CD4-positive, alpha-beta memory T cell (primary cell): ENCODE data around the gene CBLN3. TPM values are rescaled to one million over a fixed set of nuclear protein-coding genes. Genes with fewer than 3 reads are reported as not detected.

Source experiments
- CTCF ChIA-PET: fragments of 350-600 bp; sonication (Branson Sonifier 250); formaldehyde crosslinking; loops from one replicate; lab custom pipeline; 2021; ENCODE audit warnings: inconsistent platforms; ENCODE audit not compliant: partially characterized antibody; lab: Charles Lee
- POLR2A ChIA-PET: fragments of 350-600 bp; sonication (Branson Sonifier 250); formaldehyde crosslinking; loops from one replicate; lab custom pipeline; 2021; ENCODE audit not compliant: partially characterized antibody; lab: Charles Lee
- DNase-seq, 5 donors: peaks; one replicate each; pipeline versions ENCODE4 v3.0.0 to v3.0.0-alpha.2; 2020 to 2022; ENCODE audit warnings: mixed read lengths in 1 of 5
- H3K27ac ChIP-seq: one replicate; pipeline ENCODE4 v1.7.0; 2013; ENCODE audit warnings: low read depth, low read length
- H3K27me3 ChIP-seq: 2 replicates; pipeline ENCODE4 v1.7.0; 2013; ENCODE audit warnings: mild to moderate bottlenecking, low read length, moderate library complexity; ENCODE audit not compliant: insufficient read depth
- H3K36me3 ChIP-seq: 2 replicates; pipeline ENCODE4 v1.7.0; 2013; ENCODE audit warnings: mild to moderate bottlenecking, low read length, moderate library complexity; ENCODE audit not compliant: insufficient read depth
- H3K4me1 ChIP-seq: 2 replicates; pipeline ENCODE4 v1.7.0; 2013; ENCODE audit warnings: mild to moderate bottlenecking, low read length, moderate library complexity; ENCODE audit not compliant: insufficient read depth
- H3K4me3 ChIP-seq, 2 donors: one replicate each; pipeline ENCODE4 v1.7.0; 2013; ENCODE audit warnings: low read length in 2 of 2, mild to moderate bottlenecking in 1 of 2
- H3K9me3 ChIP-seq, 2 donors: one replicate each; pipeline ENCODE4 v1.7.0; 2013; ENCODE audit warnings: low read length in 2 of 2, control low read depth in 1 of 2; ENCODE audit not compliant: control insufficient read depth in 1 of 2
- H3K27ac Mint-ChIP-seq, 7 donors: one replicate each; pipeline ENCODE4 v1.8.0; 2020 to 2021; ENCODE audit warnings: mixed read lengths in 7 of 7, mild to moderate bottlenecking in 6 of 7, inconsistent platforms in 3 of 7, moderate library complexity in 3 of 7
- H3K27me3 Mint-ChIP-seq, 2 donors: one replicate each; pipeline ENCODE4 v1.8.0; 2020 to 2021; ENCODE audit warnings: mixed read lengths in 2 of 2
- H3K36me3 Mint-ChIP-seq, 2 donors: one replicate each; pipeline ENCODE4 v1.8.0; 2020 to 2021; ENCODE audit warnings: mixed read lengths in 2 of 2, inconsistent platforms in 1 of 2, mild to moderate bottlenecking in 1 of 2
- H3K4me1 Mint-ChIP-seq, 4 donors: one replicate each; pipeline ENCODE4 v1.8.0; 2020 to 2021; ENCODE audit warnings: mixed read lengths in 4 of 4, mild to moderate bottlenecking in 1 of 4
- H3K4me3 Mint-ChIP-seq, 8 donors: one replicate each; pipeline ENCODE4 v1.8.0; 2020 to 2021; ENCODE audit warnings: mixed read lengths in 8 of 8, mild to moderate bottlenecking in 7 of 8, moderate library complexity in 6 of 8, inconsistent platforms in 3 of 8
- H3K9me3 Mint-ChIP-seq, 8 donors: one replicate each; pipeline ENCODE4 v1.8.0; 2020 to 2021; ENCODE audit warnings: mixed read lengths in 8 of 8, mild to moderate bottlenecking in 5 of 8, inconsistent platforms in 3 of 8, moderate library complexity in 1 of 8
- intact Hi-C: fragments of 100-400 bp; cut with micrococcal nuclease; formaldehyde crosslinking; loops from one replicate; pipeline ENCODE4 v1.15.1; 2023
- polyA plus RNA-seq, 2 donors: library from polyadenylated mRNA; unstranded; fragments of 300-500 nt; fragmentation: Illumina TruSeq; gene quantifications; one replicate each; pipeline ENCODE4 v1.2.3, GENCODE V29; 2021
- total RNA-seq, 2 experiments: library from RNA; stranded (reverse); gene quantifications; one replicate each; pipeline ENCODE4 v1.2.3, GENCODE V29; 2021

Gene CBLN3
- total and polyA plus RNA-seq, 4 experiments from 2014 or later, result 0.41 to 6.1 (median 3.8) TPM; not detected in 1

DNA sequence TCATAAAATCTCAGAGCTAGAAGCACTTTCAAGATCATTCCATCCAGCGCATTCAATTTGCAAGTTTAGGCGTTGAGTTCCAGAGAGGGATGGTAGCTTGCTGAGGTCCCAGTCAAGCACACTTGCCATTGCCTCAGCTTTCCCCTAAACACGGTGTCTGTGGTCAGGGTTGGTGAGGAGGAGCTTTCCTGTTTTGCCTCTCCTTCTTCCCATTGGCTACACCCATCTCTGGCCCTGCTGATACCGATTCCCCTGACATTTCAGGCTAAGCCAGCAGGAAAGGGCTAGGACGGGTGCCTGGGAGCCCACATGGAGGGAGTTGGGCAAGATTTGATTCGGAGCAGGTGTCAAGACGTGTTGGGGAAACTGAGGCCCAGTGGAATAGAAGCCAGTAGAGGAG is 52.3 kb downstream of the CBLN3 start:
- DNase-seq, result no peak
- H3K9me3 ChIP-seq, result no peaks in the 10 kb centered on the region
- intact Hi-C loops, result no loop called here
- Mint-ChIP-seq H3K36me3 (no peaks in the 10 kb centered on the region), H3K27me3 (peaks cover 0 to 8% of the 10 kb centered on the region in 2 donors), H3K4me1 (no peaks in the 10 kb centered on the region), H3K27ac (no peak overlapping the region), H3K9me3 (no peaks in the 10 kb centered on the region), H3K4me3 (no peak overlapping the region)
- H3K36me3 ChIP-seq, result no peaks in the 10 kb centered on the region
- no peak overlapping the region for H3K27ac ChIP-seq
- POLR2A ChIA-PET, result no interaction called here
- no peaks in the 10 kb centered on the region for H3K27me3 ChIP-seq
- CTCF ChIA-PET, result no interaction called here
- H3K4me1 ChIP-seq, result no peaks in the 10 kb centered on the region
- no peak overlapping the region for H3K4me3 ChIP-seq

Other genes with a start within 250 kb of the CBLN3 start
- 10 to 100 TPM; 22.4 to 30.2 TPM for gene IPO4, start 240.9 kb downstream of the CBLN3 start, total RNA-seq
- 10 to 100 TPM; 19.8 to 20.2 TPM for gene IPO4, start 240.9 kb downstream of the CBLN3 start, polyA plus RNA-seq
- 10 to 100 TPM; 24.1 to 26.3 TPM for gene TM9SF1, start 234.2 kb downstream of the CBLN3 start, total RNA-seq
- gene TM9SF1, start 234.2 kb downstream of the CBLN3 start, polyA plus RNA-seq, result 10 to 100 TPM; 38.4 to 40.6 TPM
- 1 to 10 TPM; 1.2 to 1.9 TPM for gene TSSK4, start 224.0 kb downstream of the CBLN3 start, total RNA-seq
- 1 to 10 TPM in 1 of 2 donors, under 1 TPM in 1; 0.47 to 1.3 TPM for gene TSSK4, start 224.0 kb downstream of the CBLN3 start, polyA plus RNA-seq
- gene CHMP4A, start 216.2 kb downstream of the CBLN3 start, total RNA-seq, result 100 to 1,000 TPM in 1 of 2 experiments, 10 to 100 TPM in 1; 99.3 to 101 TPM
- 100 to 1,000 TPM; 164 to 194 TPM for gene CHMP4A, start 216.2 kb downstream of the CBLN3 start, polyA plus RNA-seq
- gene MDP1, start 213.6 kb downstream of the CBLN3 start, total RNA-seq, result 10 to 100 TPM; 12.5 to 15.3 TPM
- gene MDP1, start 213.6 kb downstream of the CBLN3 start, polyA plus RNA-seq, result 10 to 100 TPM; 27.3 to 28.1 TPM
- 100 to 1,000 TPM; 116 to 127 TPM for gene NEDD8, start 197.3 kb downstream of the CBLN3 start, total RNA-seq
- gene NEDD8, start 197.3 kb downstream of the CBLN3 start, polyA plus RNA-seq, result 100 to 1,000 TPM; 351 to 425 TPM
- gene GMPR2, start 196.7 kb downstream of the CBLN3 start, total RNA-seq, result 10 to 100 TPM; 91.0 to 95.8 TPM
- gene GMPR2, start 196.7 kb downstream of the CBLN3 start, polyA plus RNA-seq, result 100 to 1,000 TPM; 103 to 116 TPM
- gene TINF2, start 187.0 kb downstream of the CBLN3 start, total RNA-seq, result 100 to 1,000 TPM; 131 to 132 TPM
- 100 to 1,000 TPM; 151 to 169 TPM for gene TINF2, start 187.0 kb downstream of the CBLN3 start, polyA plus RNA-seq
- gene TGM1, start 166.5 kb downstream of the CBLN3 start, total RNA-seq, result 10 to 100 TPM; 11.0 to 16.1 TPM
- under 1 TPM; 0.11 to 0.12 TPM for gene TGM1, start 166.5 kb downstream of the CBLN3 start, polyA plus RNA-seq
- gene RABGGTA, start 158.1 kb downstream of the CBLN3 start, total RNA-seq, result 10 to 100 TPM; 55.6 to 62.5 TPM
- 10 to 100 TPM; 22.9 to 32.5 TPM for gene RABGGTA, start 158.1 kb downstream of the CBLN3 start, polyA plus RNA-seq
- gene DHRS1, start 129.9 kb downstream of the CBLN3 start, total RNA-seq, result 10 to 100 TPM; 37.6 to 38.6 TPM
- 10 to 100 TPM; 31.4 to 32.9 TPM for gene DHRS1, start 129.9 kb downstream of the CBLN3 start, polyA plus RNA-seq
- 10 to 100 TPM; 23.1 to 28.1 TPM for gene NOP9, start 129.8 kb downstream of the CBLN3 start, total RNA-seq
- 1 to 10 TPM in 1 of 2 donors, under 1 TPM in 1; 0.83 to 1.6 TPM for gene NOP9, start 129.8 kb downstream of the CBLN3 start, polyA plus RNA-seq
- gene CIDEB, start 121.7 kb downstream of the CBLN3 start, total RNA-seq, result 10 to 100 TPM; 22.3 to 26.0 TPM
- 10 to 100 TPM; 17.2 to 24.3 TPM for gene CIDEB, start 121.7 kb downstream of the CBLN3 start, polyA plus RNA-seq
- 10 to 100 TPM; 18.0 to 18.8 TPM for gene LTB4R2, start 119.5 kb downstream of the CBLN3 start, total RNA-seq
- 1 to 10 TPM; 2.3 to 3.2 TPM for gene LTB4R2, start 119.5 kb downstream of the CBLN3 start, polyA plus RNA-seq
- 10 to 100 TPM; 19.5 to 20.0 TPM for gene LTB4R, start 118.2 kb downstream of the CBLN3 start, total RNA-seq
- 10 to 100 TPM in 1 of 2 donors, 1 to 10 TPM in 1; 9.6 to 10.6 TPM for gene LTB4R, start 118.2 kb downstream of the CBLN3 start, polyA plus RNA-seq
- gene ADCY4, start 94.6 kb downstream of the CBLN3 start, total RNA-seq, result 1 to 10 TPM; 7.1 to 8.1 TPM
- gene ADCY4, start 94.6 kb downstream of the CBLN3 start, polyA plus RNA-seq, result under 1 TPM; 0.48 to 0.62 TPM
- gene RIPK3, start 89.7 kb downstream of the CBLN3 start, total RNA-seq, result 10 to 100 TPM; 63.0 to 63.5 TPM
- 10 to 100 TPM in 1 of 2 donors, 1 to 10 TPM in 1; 6.2 to 16.7 TPM for gene RIPK3, start 89.7 kb downstream of the CBLN3 start, polyA plus RNA-seq
- gene NFATC4, start 61.5 kb downstream of the CBLN3 start, total RNA-seq, result not detected
- gene NFATC4, start 61.5 kb downstream of the CBLN3 start, polyA plus RNA-seq, result not detected
- under 1 TPM in 1 of 2 experiments, not detected in 1; 0.32 TPM for gene NYNRIN, start 30.7 kb downstream of the CBLN3 start, total RNA-seq
- gene NYNRIN, start 30.7 kb downstream of the CBLN3 start, polyA plus RNA-seq, result under 1 TPM in 1 of 2 donors, not detected in 1; 0.02 TPM
- gene KHNYN, start 286 bp upstream of the CBLN3 start, total RNA-seq, result 100 to 1,000 TPM; 137 to 142 TPM
- gene KHNYN, start 286 bp upstream of the CBLN3 start, polyA plus RNA-seq, result 10 to 100 TPM; 11.6 to 21.4 TPM
- gene SDR39U1, start 13.1 kb upstream of the CBLN3 start, total RNA-seq, result 100 to 1,000 TPM; 102 to 109 TPM
- gene SDR39U1, start 13.1 kb upstream of the CBLN3 start, polyA plus RNA-seq, result 10 to 100 TPM; 43.2 to 56.8 TPM
- not detected for gene CMA1, start 78.6 kb upstream of the CBLN3 start, total RNA-seq
- gene CMA1, start 78.6 kb upstream of the CBLN3 start, polyA plus RNA-seq, result not detected
- gene CTSG, start 146.6 kb upstream of the CBLN3 start, total RNA-seq, result not detected
- not detected for gene CTSG, start 146.6 kb upstream of the CBLN3 start, polyA plus RNA-seq
- not detected for gene GZMH, start 180.0 kb upstream of the CBLN3 start, total RNA-seq
- gene GZMH, start 180.0 kb upstream of the CBLN3 start, polyA plus RNA-seq, result 1 to 10 TPM in 1 of 2 donors, under 1 TPM in 1; 0.63 to 8.1 TPM
- not detected for gene GZMB, start 204.5 kb upstream of the CBLN3 start, total RNA-seq
- under 1 TPM; 0.21 to 0.82 TPM for gene GZMB, start 204.5 kb upstream of the CBLN3 start, polyA plus RNA-seq